PFSK-1 (cell line): Measurements from ENCODE around the gene YIPF1.

Source experiments
- SIN3A ChIP-seq: IDR thresholded peaks from 2 replicates; pipeline ENCODE4 v1.6.1; 2012; ENCODE audit warnings: mild to moderate bottlenecking, low read length, moderate library complexity, borderline replicate concordance; ENCODE audit not compliant: insufficient read depth
- TAF1 ChIP-seq: IDR thresholded peaks from 2 replicates; pipeline ENCODE4 v1.6.1; 2012; ENCODE audit warnings: low read length, control low read depth, borderline replicate concordance; ENCODE audit not compliant: insufficient read depth
- TF ChIP-seq, protein P1 (sequence below), 2 experiments: IDR thresholded peaks; 2 replicates each; pipeline versions ENCODE4 v1.6.1 to v1.8.0; 2011 to 2012; ENCODE audit warnings: low read depth in 2 of 2, low read length in 2 of 2, control low read depth in 1 of 2, inconsistent platforms in 1 of 2, mild to moderate bottlenecking in 1 of 2, moderate library complexity in 1 of 2; ENCODE audit not compliant: insufficient read depth in 1 of 2

DNA sequence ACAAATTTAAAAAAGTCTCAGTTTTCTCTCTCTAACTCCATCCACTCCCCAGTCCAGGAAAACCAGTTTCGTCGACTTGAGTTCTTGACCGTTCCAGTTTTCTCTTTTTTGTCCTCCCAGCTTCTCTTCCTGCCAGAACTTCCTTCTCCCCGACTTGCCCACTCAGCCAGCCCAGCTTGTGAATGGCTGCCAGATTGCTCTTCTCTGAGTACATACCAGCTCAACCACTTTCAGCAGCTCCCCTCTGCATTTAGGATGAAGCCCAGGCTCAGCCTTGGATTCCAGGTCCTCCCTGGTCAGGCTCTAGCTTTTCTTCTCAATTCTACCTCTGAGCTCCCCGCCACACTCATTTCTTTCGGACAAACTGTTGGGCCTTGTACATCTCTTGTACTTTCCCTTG lies 5.8 kb upstream of the YIPF1 start:
- TF ChIP-seq TAF1 (no peak), SIN3A (no peak)
- TF ChIP-seq, protein P1, sequence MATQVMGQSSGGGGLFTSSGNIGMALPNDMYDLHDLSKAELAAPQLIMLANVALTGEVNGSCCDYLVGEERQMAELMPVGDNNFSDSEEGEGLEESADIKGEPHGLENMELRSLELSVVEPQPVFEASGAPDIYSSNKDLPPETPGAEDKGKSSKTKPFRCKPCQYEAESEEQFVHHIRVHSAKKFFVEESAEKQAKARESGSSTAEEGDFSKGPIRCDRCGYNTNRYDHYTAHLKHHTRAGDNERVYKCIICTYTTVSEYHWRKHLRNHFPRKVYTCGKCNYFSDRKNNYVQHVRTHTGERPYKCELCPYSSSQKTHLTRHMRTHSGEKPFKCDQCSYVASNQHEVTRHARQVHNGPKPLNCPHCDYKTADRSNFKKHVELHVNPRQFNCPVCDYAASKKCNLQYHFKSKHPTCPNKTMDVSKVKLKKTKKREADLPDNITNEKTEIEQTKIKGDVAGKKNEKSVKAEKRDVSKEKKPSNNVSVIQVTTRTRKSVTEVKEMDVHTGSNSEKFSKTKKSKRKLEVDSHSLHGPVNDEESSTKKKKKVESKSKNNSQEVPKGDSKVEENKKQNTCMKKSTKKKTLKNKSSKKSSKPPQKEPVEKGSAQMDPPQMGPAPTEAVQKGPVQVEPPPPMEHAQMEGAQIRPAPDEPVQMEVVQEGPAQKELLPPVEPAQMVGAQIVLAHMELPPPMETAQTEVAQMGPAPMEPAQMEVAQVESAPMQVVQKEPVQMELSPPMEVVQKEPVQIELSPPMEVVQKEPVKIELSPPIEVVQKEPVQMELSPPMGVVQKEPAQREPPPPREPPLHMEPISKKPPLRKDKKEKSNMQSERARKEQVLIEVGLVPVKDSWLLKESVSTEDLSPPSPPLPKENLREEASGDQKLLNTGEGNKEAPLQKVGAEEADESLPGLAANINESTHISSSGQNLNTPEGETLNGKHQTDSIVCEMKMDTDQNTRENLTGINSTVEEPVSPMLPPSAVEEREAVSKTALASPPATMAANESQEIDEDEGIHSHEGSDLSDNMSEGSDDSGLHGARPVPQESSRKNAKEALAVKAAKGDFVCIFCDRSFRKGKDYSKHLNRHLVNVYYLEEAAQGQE (IDR thresholded peaks at IDR 0.05; ENCODE audit: insufficient read depth in 1 of 2, low read depth in 2 of 2, low read length in 2 of 2), result no peak
